Measurements from ENCODE around the gene MAX.

DNA sequence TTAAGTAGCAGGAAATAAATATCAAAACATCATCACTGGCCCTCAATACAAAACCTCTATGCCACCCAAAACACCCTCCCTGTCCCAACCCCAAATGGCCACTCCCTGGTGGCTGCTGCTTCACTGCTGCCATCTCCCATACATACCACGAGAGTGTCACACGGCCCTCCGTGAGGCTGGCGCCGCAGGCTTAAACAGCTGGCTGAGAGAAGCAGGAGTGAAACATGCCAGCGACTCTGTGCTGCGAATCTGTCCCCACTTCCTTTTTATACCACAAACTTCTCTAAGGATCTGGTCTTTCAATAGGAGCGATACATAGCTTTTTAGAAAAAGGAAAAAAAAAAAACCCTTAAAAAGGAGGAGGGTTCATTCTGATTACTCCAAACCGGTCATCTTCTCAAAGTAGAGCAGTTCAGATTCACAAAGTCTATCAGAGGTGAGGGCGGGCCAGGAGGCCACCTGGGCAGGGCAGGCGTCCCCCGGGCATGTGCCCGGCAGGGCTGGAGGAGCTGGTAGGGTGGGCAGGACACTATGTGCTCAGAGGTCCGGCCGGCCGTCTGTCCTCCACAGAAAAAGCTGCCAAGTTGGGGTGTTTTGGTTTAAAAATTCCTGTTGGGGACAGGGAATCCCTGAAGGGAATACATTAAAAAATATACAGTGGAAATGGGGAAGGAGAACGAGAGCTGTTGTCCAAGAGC, 26.5 kb downstream of the MAX start:
- TF ChIP-seq, protein P1, sequence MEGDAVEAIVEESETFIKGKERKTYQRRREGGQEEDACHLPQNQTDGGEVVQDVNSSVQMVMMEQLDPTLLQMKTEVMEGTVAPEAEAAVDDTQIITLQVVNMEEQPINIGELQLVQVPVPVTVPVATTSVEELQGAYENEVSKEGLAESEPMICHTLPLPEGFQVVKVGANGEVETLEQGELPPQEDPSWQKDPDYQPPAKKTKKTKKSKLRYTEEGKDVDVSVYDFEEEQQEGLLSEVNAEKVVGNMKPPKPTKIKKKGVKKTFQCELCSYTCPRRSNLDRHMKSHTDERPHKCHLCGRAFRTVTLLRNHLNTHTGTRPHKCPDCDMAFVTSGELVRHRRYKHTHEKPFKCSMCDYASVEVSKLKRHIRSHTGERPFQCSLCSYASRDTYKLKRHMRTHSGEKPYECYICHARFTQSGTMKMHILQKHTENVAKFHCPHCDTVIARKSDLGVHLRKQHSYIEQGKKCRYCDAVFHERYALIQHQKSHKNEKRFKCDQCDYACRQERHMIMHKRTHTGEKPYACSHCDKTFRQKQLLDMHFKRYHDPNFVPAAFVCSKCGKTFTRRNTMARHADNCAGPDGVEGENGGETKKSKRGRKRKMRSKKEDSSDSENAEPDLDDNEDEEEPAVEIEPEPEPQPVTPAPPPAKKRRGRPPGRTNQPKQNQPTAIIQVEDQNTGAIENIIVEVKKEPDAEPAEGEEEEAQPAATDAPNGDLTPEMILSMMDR (IDR thresholded peaks at IDR 0.05): no peak
- TF ChIP-seq POLR2A (IDR thresholded peaks at IDR 0.05): peak in 1 of 4 donors; percentile 7

Data from upper lobe of left lung (tissue), 4 donors.